ENCODE data around the gene PPP1R14C.

Gene PPP1R14C

DNA sequence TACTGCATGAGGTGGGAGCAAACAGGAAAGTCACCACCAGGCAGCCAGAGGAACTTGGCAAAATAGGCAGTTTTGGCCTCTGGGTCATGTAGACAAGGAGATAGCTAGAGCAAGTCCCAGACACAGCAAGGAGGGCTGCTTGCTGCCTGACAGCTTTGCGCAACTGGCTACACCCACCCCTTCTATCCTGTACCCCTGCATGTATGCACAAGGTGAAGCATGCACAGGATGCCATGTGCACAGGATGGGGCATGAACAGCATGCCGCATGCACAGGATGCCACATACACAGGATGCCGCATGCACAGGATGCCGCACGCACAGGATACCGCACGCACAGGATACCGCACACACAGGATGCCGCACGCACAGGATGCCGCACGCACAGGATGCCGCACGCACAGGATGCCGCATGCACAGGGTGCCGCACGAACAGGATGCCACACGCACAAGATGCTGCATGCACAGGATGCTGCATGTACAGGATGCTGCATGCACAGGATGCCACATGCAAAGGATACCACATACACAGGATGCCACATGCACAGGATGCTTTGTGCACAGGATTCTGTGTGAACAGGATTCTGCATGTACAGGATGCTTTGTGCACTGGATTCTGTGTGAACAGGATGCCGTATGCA, 121.0 kb downstream of the PPP1R14C start:
- H3K4me3 ChIP-seq (ENCODE audit: extremely low read depth, insufficient read depth, low read length, poor library complexity, severe bottlenecking), result no peak overlapping the region
- H3K36me3 ChIP-seq (ENCODE audit: control insufficient read depth, insufficient read depth, low read length), result no peaks in the 10 kb centered on the region
- no peaks in the 10 kb centered on the region for H3K9me3 ChIP-seq (ENCODE audit: control insufficient read depth, low read length)
- H3K4me1 ChIP-seq (ENCODE audit: control insufficient read depth, insufficient read depth, low read length, poor library complexity, severe bottlenecking), result peaks cover 13% of the 10 kb centered on the region
- H3K27ac ChIP-seq (ENCODE audit: low read depth, low read length, severe bottlenecking), result no peak overlapping the region
- WGBS, 2 experiments (ENCODE audit: insufficient coverage in 2 of 2), result 91 to 92% methylated on average over 18 to 19 of the region's 19 CpGs

- peaks cover 20% of the 10 kb centered on the region for H3K4me1 ChIP-seq (ENCODE audit: control insufficient read depth, insufficient read depth, low read length, poor library complexity, severe bottlenecking)
- WGBS, 2 experiments (ENCODE audit: insufficient coverage in 2 of 2), result no CpG with 5 or more reads among the region's 1 CpG
- no peak overlapping the region for H3K27ac ChIP-seq (ENCODE audit: low read depth, low read length, severe bottlenecking)
- H3K4me3 ChIP-seq (ENCODE audit: extremely low read depth, insufficient read depth, low read length, poor library complexity, severe bottlenecking), result no peak overlapping the region
- H3K36me3 ChIP-seq (ENCODE audit: control insufficient read depth, insufficient read depth, low read length), result no peaks in the 10 kb centered on the region
- H3K9me3 ChIP-seq (ENCODE audit: control insufficient read depth, low read length), result no peaks in the 10 kb centered on the region
Measured at GRCh38 chr6:150266309-150266708, 123.5 kb downstream of the PPP1R14C start.

DNA sequence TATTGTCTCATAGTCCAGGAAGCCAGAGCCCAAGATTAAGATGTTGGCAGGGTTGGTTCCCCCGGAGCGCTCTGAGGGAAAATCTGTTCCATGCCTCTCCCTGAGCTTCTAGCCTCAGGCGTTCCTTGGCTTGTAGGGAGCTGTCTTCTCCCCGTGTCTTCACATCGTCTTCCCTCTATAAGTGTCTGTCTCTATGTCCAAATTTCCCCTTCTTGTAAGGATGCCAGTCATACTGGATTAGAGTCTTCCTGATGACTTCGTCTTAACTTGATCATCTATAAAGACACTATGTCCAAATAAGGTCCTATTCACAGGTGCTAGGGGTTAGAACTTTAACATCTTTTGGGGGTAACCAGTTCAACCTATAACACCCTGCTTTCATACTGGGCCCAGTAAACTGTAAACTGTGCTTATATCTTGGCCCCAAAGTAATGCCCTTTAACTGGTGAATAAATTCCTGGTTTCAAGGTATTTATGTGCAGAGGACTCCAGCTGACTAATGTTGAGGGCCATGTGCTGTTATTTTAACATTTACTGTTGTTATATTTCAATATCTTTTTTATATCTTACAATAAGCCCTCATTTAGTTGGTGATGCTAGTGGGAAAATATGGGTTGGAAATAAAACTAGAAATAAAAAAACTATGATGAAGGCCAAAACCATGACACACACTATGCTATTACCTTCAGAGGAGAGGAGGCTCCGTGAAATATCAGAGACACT, 124.3 kb downstream of the PPP1R14C start:
- Histone ChIP-seq H3K36me3 (ENCODE audit: control insufficient read depth, insufficient read depth, low read length) (no peaks in the 10 kb centered on the region), H3K9me3 (ENCODE audit: control insufficient read depth, low read length) (no peaks in the 10 kb centered on the region), H3K4me3 (ENCODE audit: extremely low read depth, insufficient read depth, low read length, poor library complexity, severe bottlenecking) (no peak overlapping the region), H3K4me1 (ENCODE audit: control insufficient read depth, insufficient read depth, low read length, poor library complexity, severe bottlenecking) (peaks cover 22% of the 10 kb centered on the region), H3K27ac (ENCODE audit: low read depth, low read length, severe bottlenecking) (no peak overlapping the region)
- WGBS, 2 experiments (ENCODE audit: insufficient coverage in 2 of 2), result 95 to 97% methylated on average over 5 to 6 of the region's 7 CpGs

GRCh38 chr6:150267686-150268561, 125.1 kb downstream of the PPP1R14C start:
- WGBS, 2 experiments (ENCODE audit: insufficient coverage in 2 of 2), result 88 to 91% methylated on average over 5 to 6 of the region's 11 CpGs
- H3K27ac ChIP-seq (ENCODE audit: low read depth, low read length, severe bottlenecking), result no peak overlapping the region
- H3K36me3 ChIP-seq (ENCODE audit: control insufficient read depth, insufficient read depth, low read length), result no peaks in the 10 kb centered on the region
- H3K9me3 ChIP-seq (ENCODE audit: control insufficient read depth, low read length), result no peaks in the 10 kb centered on the region
- no peak overlapping the region for H3K4me3 ChIP-seq (ENCODE audit: extremely low read depth, insufficient read depth, low read length, poor library complexity, severe bottlenecking)
- peaks cover 27% of the 10 kb centered on the region for H3K4me1 ChIP-seq (ENCODE audit: control insufficient read depth, insufficient read depth, low read length, poor library complexity, severe bottlenecking)

DNA sequence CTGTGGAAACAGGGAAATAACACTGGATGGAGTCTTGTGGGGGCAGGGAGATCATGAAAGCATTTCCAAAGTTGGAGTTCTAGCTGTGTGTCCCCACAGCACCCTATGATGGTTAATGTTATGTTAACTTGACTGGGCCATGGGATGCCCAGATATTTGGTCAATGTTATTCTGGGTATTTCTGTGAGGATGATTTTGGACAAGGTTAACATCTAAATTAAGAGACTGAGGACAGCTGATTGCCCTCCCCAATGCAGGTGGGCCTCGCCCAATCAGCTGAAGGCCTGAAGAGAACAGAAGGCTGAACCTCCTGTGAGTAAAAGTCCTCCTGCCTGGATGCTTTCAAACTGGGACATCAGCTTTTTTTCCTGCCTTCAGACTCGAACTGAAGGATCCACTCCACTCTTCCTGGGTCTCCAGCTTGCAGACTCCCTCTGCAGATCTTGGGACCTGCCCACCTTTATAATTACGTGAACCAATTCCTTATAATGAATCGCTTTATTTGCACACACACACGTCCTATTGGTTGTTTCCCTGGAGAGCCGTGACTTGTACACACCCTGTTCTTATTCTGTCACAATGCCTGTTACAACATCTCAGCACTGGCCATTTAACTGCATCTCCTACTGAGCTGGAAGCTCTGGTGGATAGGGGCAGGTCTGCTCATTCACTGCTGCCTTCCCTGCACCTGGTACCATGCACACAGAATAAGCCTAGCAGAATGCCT, 126.4 kb downstream of the PPP1R14C start:
- H3K36me3 ChIP-seq (ENCODE audit: control insufficient read depth, insufficient read depth, low read length), result no peaks in the 10 kb centered on the region
- H3K27ac ChIP-seq (ENCODE audit: low read depth, low read length, severe bottlenecking), result no peak overlapping the region
- no peaks in the 10 kb centered on the region for H3K9me3 ChIP-seq (ENCODE audit: control insufficient read depth, low read length)
- no peak overlapping the region for H3K4me3 ChIP-seq (ENCODE audit: extremely low read depth, insufficient read depth, low read length, poor library complexity, severe bottlenecking)
- peaks cover 27% of the 10 kb centered on the region for H3K4me1 ChIP-seq (ENCODE audit: control insufficient read depth, insufficient read depth, low read length, poor library complexity, severe bottlenecking)
- 92 to 96% methylated on average over 6 of the region's 6 CpGs for WGBS, 2 experiments (ENCODE audit: insufficient coverage in 2 of 2)

DNA sequence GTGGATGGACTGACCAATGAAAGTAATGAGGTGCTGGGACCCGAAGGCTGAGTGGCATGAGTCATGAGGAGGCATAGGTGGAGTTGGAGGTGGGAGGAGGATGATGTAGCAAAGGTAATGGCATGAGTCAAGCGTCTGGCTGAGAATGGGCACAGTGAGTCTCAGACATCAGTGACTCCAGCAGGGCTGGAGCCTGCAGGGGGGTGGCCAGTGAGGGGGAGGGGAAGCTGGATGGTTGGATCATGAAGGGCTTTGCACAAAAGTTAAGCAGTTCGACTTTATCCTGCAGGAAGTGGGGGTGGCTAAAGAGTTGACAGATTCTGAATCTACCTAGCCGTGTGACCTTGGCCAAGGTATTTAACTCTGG, 127.0 kb downstream of the PPP1R14C start:
- H3K9me3 ChIP-seq (ENCODE audit: control insufficient read depth, low read length), result no peaks in the 10 kb centered on the region
- H3K36me3 ChIP-seq (ENCODE audit: control insufficient read depth, insufficient read depth, low read length), result no peaks in the 10 kb centered on the region
- H3K27ac ChIP-seq (ENCODE audit: low read depth, low read length, severe bottlenecking), result no peak overlapping the region
- H3K4me1 ChIP-seq (ENCODE audit: control insufficient read depth, insufficient read depth, low read length, poor library complexity, severe bottlenecking), result peaks cover 27% of the 10 kb centered on the region
- 59 to 67% methylated on average over 4 of the region's 4 CpGs for WGBS, 2 experiments (ENCODE audit: insufficient coverage in 2 of 2)
- no peak overlapping the region for H3K4me3 ChIP-seq (ENCODE audit: extremely low read depth, insufficient read depth, low read length, poor library complexity, severe bottlenecking)

- Histone ChIP-seq H3K36me3 (ENCODE audit: control insufficient read depth, insufficient read depth, low read length) (no peaks in the 10 kb centered on the region), H3K4me3 (ENCODE audit: extremely low read depth, insufficient read depth, low read length, poor library complexity, severe bottlenecking) (no peak overlapping the region), H3K27ac (ENCODE audit: low read depth, low read length, severe bottlenecking) (no peak overlapping the region), H3K4me1 (ENCODE audit: control insufficient read depth, insufficient read depth, low read length, poor library complexity, severe bottlenecking) (peaks cover 27% of the 10 kb centered on the region), H3K9me3 (ENCODE audit: control insufficient read depth, low read length) (no peaks in the 10 kb centered on the region)
- 88 to 91% methylated on average over 5 of the region's 9 CpGs for WGBS, 2 experiments (ENCODE audit: insufficient coverage in 2 of 2)
Measured at GRCh38 chr6:150270330-150271052, 127.6 kb downstream of the PPP1R14C start.

DNA sequence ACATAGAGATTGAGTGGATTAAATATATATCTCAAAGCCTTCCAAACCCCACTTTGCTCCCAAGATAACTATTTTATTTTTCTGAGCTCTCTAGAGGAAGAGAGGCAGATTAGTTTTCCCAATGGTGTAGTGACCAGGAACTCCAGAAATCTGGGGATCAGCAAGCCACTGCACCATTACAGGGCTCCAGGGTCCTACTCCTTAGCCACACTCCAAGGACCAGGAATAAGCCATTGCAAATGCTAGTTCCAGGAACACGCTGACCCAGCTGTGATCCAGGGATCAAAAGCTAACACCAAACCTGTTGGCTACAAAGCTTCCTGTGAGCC, 128.3 kb downstream of the PPP1R14C start:
- peaks cover 27% of the 10 kb centered on the region for H3K4me1 ChIP-seq (ENCODE audit: control insufficient read depth, insufficient read depth, low read length, poor library complexity, severe bottlenecking)
- H3K9me3 ChIP-seq (ENCODE audit: control insufficient read depth, low read length), result no peaks in the 10 kb centered on the region
- no peaks in the 10 kb centered on the region for H3K36me3 ChIP-seq (ENCODE audit: control insufficient read depth, insufficient read depth, low read length)
- H3K27ac ChIP-seq (ENCODE audit: low read depth, low read length, severe bottlenecking), result no peak overlapping the region
- WGBS, 2 experiments (ENCODE audit: insufficient coverage in 2 of 2), result 91 to 100% methylated on average over 1 of the region's 1 CpG
- H3K4me3 ChIP-seq (ENCODE audit: extremely low read depth, insufficient read depth, low read length, poor library complexity, severe bottlenecking), result no peak overlapping the region

DNA sequence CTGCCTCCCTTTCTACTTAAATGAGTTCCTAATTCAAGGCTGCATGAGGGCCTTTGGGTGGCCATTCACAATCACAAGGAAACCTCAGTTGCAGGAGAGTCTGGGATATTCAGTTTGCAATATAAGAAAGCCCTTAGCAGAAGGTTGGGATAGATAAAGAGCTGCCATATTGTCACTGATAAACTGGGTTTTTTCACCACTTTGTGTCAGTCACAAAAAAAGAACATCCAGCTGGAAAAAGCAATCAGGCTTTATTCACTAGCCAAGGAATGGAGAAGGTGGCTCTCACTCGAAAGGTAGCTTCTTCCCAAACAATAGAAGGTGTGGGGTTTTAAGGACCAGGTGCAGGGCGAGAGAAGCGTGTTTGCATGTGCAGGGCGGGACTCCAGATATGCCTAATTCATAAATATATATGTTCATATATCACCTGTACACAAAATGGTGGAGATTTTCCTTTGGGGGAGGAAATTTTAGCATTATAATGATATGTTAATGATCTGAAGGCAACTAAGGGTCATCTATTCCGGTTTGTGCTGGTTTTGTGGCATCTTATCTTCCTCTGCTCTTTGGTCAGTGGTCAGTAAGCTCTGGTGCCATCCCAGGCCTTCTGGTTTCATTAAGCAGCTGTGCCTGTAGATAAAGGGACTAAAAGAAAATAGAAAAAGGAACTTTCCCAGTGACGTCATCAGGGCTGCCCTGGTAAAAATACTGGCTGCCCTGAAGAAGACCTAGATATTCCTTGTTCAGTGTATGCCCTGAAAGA, 128.8 kb downstream of the PPP1R14C start:
- H3K36me3 ChIP-seq (ENCODE audit: control insufficient read depth, insufficient read depth, low read length), result no peaks in the 10 kb centered on the region
- H3K4me3 ChIP-seq (ENCODE audit: extremely low read depth, insufficient read depth, low read length, poor library complexity, severe bottlenecking), result no peak overlapping the region
- 94 to 95% methylated on average over 2 of the region's 6 CpGs for WGBS, 2 experiments (ENCODE audit: insufficient coverage in 2 of 2)
- no peak overlapping the region for H3K27ac ChIP-seq (ENCODE audit: low read depth, low read length, severe bottlenecking)
- H3K4me1 ChIP-seq (ENCODE audit: control insufficient read depth, insufficient read depth, low read length, poor library complexity, severe bottlenecking), result peaks cover 28% of the 10 kb centered on the region
- no peaks in the 10 kb centered on the region for H3K9me3 ChIP-seq (ENCODE audit: control insufficient read depth, low read length)
